Activated naive CD4-positive, alpha-beta T cell treated with anti-CD3 and anti-CD28 coated beads, Interleukin-2, amount 50 U/mL, for 72 hours (primary cell): ENCODE measurements around the gene CTDP1. TPM values are rescaled to one million over a fixed set of nuclear protein-coding genes. Genes with fewer than 3 reads are reported as not detected.

Experiments
- ATAC-seq, 2 donors: fragments of 150-1000 bp; cut with Tn5 transposase; 2 replicates each; pipeline ENCODE4 v1.10.0; 2021; ENCODE audit warnings: mild to moderate bottlenecking in 2 of 2, moderate library complexity in 2 of 2
- DNase-seq, 2 donors: peaks; one replicate each; pipeline ENCODE4 v3.0.0; 2021 to 2022; ENCODE audit warnings: low spot score in 2 of 2
- H3K27ac Mint-ChIP-seq, 2 donors: one replicate each; pipeline ENCODE4 v1.8.0; 2022; ENCODE audit warnings: mild to moderate bottlenecking in 2 of 2, mixed read lengths in 2 of 2
- H3K36me3 Mint-ChIP-seq, 2 donors: one replicate each; pipeline ENCODE4 v1.8.0; 2022; ENCODE audit warnings: mixed read lengths in 2 of 2
- H3K9me3 Mint-ChIP-seq, 2 donors: one replicate each; pipeline ENCODE4 v1.8.0; 2022; ENCODE audit warnings: mixed read lengths in 2 of 2
- total RNA-seq, 2 donors: library from RNA; stranded (reverse); gene quantifications; one replicate each; pipeline ENCODE4 v1.2.3, GENCODE V29; 2022

CTDP1 gene
- total RNA-seq, 2 donors from 2014 or later, result 37.5 to 81.4 TPM

GRCh38 chr18:79801641-79802040, 122.0 kb downstream of the CTDP1 start:
- H3K27ac Mint-ChIP-seq, result no peak overlapping the region
- peak in 1 of 2 donors; percentile 16 for DNase-seq

GRCh38 chr18:79802298-79802697, 122.7 kb downstream of the CTDP1 start:
- DNase-seq, result peak in 1 of 2 donors; percentile 51
- Mint-ChIP-seq H3K9me3 (no peaks in the 10 kb centered on the region), H3K36me3 (peaks cover 3 to 4% of the 10 kb centered on the region in 2 donors), H3K27ac (no peak overlapping the region)
- no peak for ATAC-seq

More at GRCh38 chr18:79801641-79802040, 122.0 kb downstream of the CTDP1 start:
- no peak for ATAC-seq
- Mint-ChIP-seq H3K36me3 (peaks cover 7% of the 10 kb centered on the region in 2 donors), H3K9me3 (no peaks in the 10 kb centered on the region)

GRCh38 chr18:79803611-79804051, 124.0 kb downstream of the CTDP1 start:
- no peak for ATAC-seq
- DNase-seq, result peak in 1 of 2 donors; percentile 26
- Mint-ChIP-seq H3K9me3 (no peaks in the 10 kb centered on the region), H3K36me3 (no peaks in the 10 kb centered on the region), H3K27ac (no peak overlapping the region)

Other genes starting within 250 kb of the CTDP1 start
- gene KCNG2, start 118.1 kb downstream of the CTDP1 start, total RNA-seq, result not detected